ENCODE results near the gene BEND3. TPM values are rescaled to one million over a fixed set of nuclear protein-coding genes. Genes with fewer than 3 reads are reported as not detected.

Gene BEND3
- total and polyA plus RNA-seq, 2 of the 8 experiments (the other 6 are each of a cell fraction or from before 2014, with no cell fraction given) = 25.2 to 38.8 TPM

DNA sequence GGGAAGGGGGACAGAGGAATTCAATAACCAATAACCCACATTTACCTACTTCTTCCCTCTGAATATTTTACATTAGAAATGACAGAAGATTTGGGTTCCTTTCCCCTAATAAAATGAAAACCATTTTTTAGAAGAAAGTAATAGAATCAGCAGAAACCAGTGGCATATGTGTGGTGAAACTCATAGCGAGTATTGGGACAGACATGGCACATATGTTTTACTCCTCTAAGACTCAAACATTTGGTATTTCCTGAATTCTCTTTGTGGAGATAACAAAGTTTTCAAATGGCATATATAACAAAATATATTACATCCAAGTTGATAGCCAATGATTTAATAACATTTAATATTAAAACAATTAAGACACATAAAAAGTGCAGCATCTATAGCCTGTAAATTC is 12.9 kb upstream of the BEND3 start (continued):
- TF ChIP-seq RFX5 (IDR thresholded peaks at IDR 0.05; ENCODE audit: borderline replicate concordance, low read depth, low read length) (no peak), POLR2A (IDR thresholded peaks at IDR 0.05; ENCODE audit: control extremely low read depth in 1 of 2, low read depth in 2 of 2, low read length in 2 of 2) (no peak)
